K562 (cell line): ENCODE measurements around the gene SNX9. TPM values are rescaled to one million over a fixed set of nuclear protein-coding genes. Genes with fewer than 3 reads are reported as not detected.

ENCODE experiments used
- ARNT ChIP-seq, 2 experiments: fragments of 450-650 bp; IDR thresholded peaks; 2 replicates each; pipeline ENCODE4 v1.6.1; 2016; ENCODE audit warnings: mild to moderate bottlenecking in 1 of 2
- ATF3 ChIP-seq, 2 experiments: fragments of 450-650 bp in 1 of 2; sonication (generic) in 1 of 2; formaldehyde crosslinking in 1 of 2; IDR thresholded peaks in 1 of 2; conservative IDR thresholded peaks in 1 of 2; 2 replicates each; pipeline versions ENCODE4 v1.6.1 to v1.8.1; 2016 to 2023; ENCODE audit warnings: mild to moderate bottlenecking in 2 of 2, moderate library complexity in 2 of 2, inconsistent platforms in 1 of 2, missing genetic modification reagents in 1 of 2
- BCLAF1 ChIP-seq, 2 experiments: fragments of 450-650 bp in 1 of 2; IDR thresholded peaks; 2 replicates each; pipeline ENCODE4 v1.6.1; 2011 to 2017; ENCODE audit warnings: low read depth in 2 of 2, antibody characterized with exemption in 1 of 2, borderline replicate concordance in 1 of 2, low read length in 1 of 2, mild to moderate bottlenecking in 1 of 2, mixed read lengths in 1 of 2; ENCODE audit not compliant: control insufficient read depth in 1 of 2
- BMI1 ChIP-seq: fragments of 150-350 bp; IDR thresholded peaks from 2 replicates; pipeline ENCODE4 v1.6.1; 2014; ENCODE audit warnings: low read length
- C11orf30 ChIP-seq: fragments of 450-650 bp; IDR thresholded peaks from 2 replicates; pipeline ENCODE4 v1.6.1; 2016; ENCODE audit warnings: low read depth, mild to moderate bottlenecking
- MAFF ChIP-seq: IDR thresholded peaks from 2 replicates; pipeline ENCODE4 v1.6.1; 2012; ENCODE audit warnings: low read length, improper control_type of control experiment
- MITF ChIP-seq: IDR thresholded peaks from 2 replicates; pipeline ENCODE4 v1.6.1; 2014; ENCODE audit warnings: antibody characterized with exemption
- PCBP2 ChIP-seq: fragments of 200-400 bp; formaldehyde crosslinking; IDR thresholded peaks from 2 replicates; pipeline ENCODE4 v1.6.1; 2018; ENCODE audit warnings: low read length, low read depth, mild to moderate bottlenecking, moderate library complexity; ENCODE audit not compliant: poor library complexity, severe bottlenecking
- PHF8 ChIP-seq: fragments of 200-600 bp; sonication (generic); IDR thresholded peaks from 2 replicates; pipeline ENCODE4 v1.6.1; 2012; ENCODE audit warnings: mixed run types, mild to moderate bottlenecking, inconsistent platforms, low read length, moderate library complexity, borderline replicate concordance
- RBM17 ChIP-seq: fragments of 200-400 bp; formaldehyde crosslinking; IDR thresholded peaks from 2 replicates; pipeline ENCODE4 v1.6.1; 2017; ENCODE audit warnings: low read depth, mild to moderate bottlenecking, low read length, borderline replicate concordance
- SMARCE1 ChIP-seq: fragments of 450-650 bp; IDR thresholded peaks from 2 replicates; pipeline ENCODE4 v1.7.1; 2016; ENCODE audit warnings: mild to moderate bottlenecking
- ZNF316 ChIP-seq: fragments of 450-650 bp; IDR thresholded peaks from 2 replicates; pipeline ENCODE4 v1.6.1; 2016
- ZNF584 ChIP-seq: fragments of 200-800 bp; sonication (Bioruptor generic); IDR thresholded peaks from 2 replicates; pipeline ENCODE4 v1.6.1; 2016; ENCODE audit warnings: low read depth, mild to moderate bottlenecking, missing genetic modification characterization, missing compliant biosample characterization
- ZNF780A ChIP-seq: fragments of 250-450 bp; sonication (Bioruptor Pico); IDR thresholded peaks from 2 replicates; pipeline ENCODE4 v1.5.0; 2021; ENCODE audit warnings: mild to moderate bottlenecking
- polyA plus RNA-seq, 8 experiments: library from polyadenylated mRNA; depleted of rRNA in 4 of 8; stranded (reverse) in 5 of 8; unstranded in 3 of 8; fragments of >200 nt; fragmentation: Nextera tagmentation in 2 of 8; fragmentation: Illumina TruSeq in 1 of 8; extraction: Ambion mirVana in 2 of 8; extraction: Trizol in 1 of 8; gene quantifications; 2 replicates each; pipeline versions ENCODE4 v1.2.1 to v1.2.3, GENCODE V29; 2011 to 2014; ENCODE audit warnings: inconsistent platforms in 1 of 8, missing spikeins in 1 of 8
- total RNA-seq, 7 experiments: library from RNA; depleted of rRNA in 6 of 7; stranded (reverse); fragments of >200 nt in 6 of 7; fragmentation: Illumina TruSeq in 2 of 7; extraction: Trizol in 2 of 7; gene quantifications; 2 replicates each; pipeline versions ENCODE4 v1.2.1 to v1.2.3, GENCODE V29; 2011 to 2021; ENCODE audit warnings: low replicate concordance in 1 of 7
- TF ChIP-seq, protein P1 (sequence below): fragments of 450-650 bp; IDR thresholded peaks from 2 replicates; pipeline ENCODE4 v1.7.0; 2016; ENCODE audit warnings: borderline replicate concordance
- TF ChIP-seq, protein P2 (sequence below): fragments of 250-450 bp; sonication (Bioruptor Pico); IDR thresholded peaks from 2 replicates; pipeline ENCODE4 v1.8.0; 2021; ENCODE audit warnings: mild to moderate bottlenecking, moderate library complexity

The SNX9 gene
- total and polyA plus RNA-seq, 9 of the 15 experiments (the other 6 are each of a cell fraction or from before 2014, with no cell fraction given), result 6.0 to 81.7 (median 57.1) TPM

DNA sequence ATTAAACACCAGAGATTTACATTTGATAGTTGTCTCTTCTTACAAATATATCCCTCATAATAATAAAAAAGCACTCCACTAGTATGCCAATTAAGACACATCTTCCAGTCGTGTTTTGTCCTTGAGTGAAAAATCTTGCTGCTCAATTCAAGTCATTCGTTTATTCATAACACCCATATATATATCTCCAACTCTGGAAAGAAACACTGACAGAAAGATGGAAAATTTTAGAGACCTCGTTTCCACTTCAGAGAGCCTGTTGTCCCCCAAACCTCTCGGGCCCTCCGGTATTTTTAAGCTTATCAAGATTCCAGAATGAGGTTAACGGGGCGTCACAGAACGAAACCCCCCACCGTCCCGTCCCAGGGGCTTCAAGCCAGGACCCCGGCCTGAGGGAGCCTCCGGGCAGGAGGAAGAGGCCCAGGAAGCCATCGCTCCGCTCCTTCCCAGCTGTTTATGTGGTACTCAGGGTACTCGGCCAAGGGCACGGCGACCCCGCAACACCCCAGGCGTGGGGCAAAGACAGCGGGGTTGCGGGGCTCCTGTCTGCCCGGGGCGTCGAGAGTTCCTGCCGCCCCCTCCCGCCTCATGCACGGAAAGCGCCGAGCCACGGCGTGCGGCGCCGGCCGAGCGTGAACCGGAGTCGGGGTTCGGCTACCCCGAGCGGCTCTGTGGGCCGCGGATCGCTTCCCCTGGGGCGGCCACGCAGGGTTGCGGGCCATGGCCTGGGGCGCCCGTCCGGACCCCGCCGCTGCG, 623 bp upstream of the SNX9 start (continued):
- TF ChIP-seq MITF, result no peak
- TF ChIP-seq MAFF, result no peak
- TF ChIP-seq BMI1, result no peak
- TF ChIP-seq ATF3 (IDR thresholded peaks at IDR 0.05), result no peak
- no peak for TF ChIP-seq ATF3 (CRISPR knock-in tag; conservative IDR thresholded peaks at IDR 0.05)
- TF ChIP-seq, protein P1, sequence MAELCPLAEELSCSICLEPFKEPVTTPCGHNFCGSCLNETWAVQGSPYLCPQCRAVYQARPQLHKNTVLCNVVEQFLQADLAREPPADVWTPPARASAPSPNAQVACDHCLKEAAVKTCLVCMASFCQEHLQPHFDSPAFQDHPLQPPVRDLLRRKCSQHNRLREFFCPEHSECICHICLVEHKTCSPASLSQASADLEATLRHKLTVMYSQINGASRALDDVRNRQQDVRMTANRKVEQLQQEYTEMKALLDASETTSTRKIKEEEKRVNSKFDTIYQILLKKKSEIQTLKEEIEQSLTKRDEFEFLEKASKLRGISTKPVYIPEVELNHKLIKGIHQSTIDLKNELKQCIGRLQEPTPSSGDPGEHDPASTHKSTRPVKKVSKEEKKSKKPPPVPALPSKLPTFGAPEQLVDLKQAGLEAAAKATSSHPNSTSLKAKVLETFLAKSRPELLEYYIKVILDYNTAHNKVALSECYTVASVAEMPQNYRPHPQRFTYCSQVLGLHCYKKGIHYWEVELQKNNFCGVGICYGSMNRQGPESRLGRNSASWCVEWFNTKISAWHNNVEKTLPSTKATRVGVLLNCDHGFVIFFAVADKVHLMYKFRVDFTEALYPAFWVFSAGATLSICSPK, result no peak
- TF ChIP-seq C11orf30, result no peak
- TF ChIP-seq, protein P2, sequence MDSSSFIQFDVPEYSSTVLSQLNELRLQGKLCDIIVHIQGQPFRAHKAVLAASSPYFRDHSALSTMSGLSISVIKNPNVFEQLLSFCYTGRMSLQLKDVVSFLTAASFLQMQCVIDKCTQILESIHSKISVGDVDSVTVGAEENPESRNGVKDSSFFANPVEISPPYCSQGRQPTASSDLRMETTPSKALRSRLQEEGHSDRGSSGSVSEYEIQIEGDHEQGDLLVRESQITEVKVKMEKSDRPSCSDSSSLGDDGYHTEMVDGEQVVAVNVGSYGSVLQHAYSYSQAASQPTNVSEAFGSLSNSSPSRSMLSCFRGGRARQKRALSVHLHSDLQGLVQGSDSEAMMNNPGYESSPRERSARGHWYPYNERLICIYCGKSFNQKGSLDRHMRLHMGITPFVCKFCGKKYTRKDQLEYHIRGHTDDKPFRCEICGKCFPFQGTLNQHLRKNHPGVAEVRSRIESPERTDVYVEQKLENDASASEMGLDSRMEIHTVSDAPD, result no peak
- no peak for TF ChIP-seq RBM17
- no peak for TF ChIP-seq ZNF316
- TF ChIP-seq BCLAF1 (IDR thresholded peaks at IDR 0.05; ENCODE audit: borderline replicate concordance in 1 of 2, control insufficient read depth in 1 of 2, low read depth in 2 of 2, low read length in 1 of 2), result no peak
- no peak for TF ChIP-seq PCBP2
- no peak for TF ChIP-seq ZNF584 (CRISPR knock-in tag)
- TF ChIP-seq ARNT (IDR thresholded peaks at IDR 0.05), result 0 out of 4 replicates have a peak, but pooled peaks of 1 of the 2 experiments have one; percentile 31
- TF ChIP-seq PHF8, result peak; percentile 46; the same call in 1 of the 2 replicates
- TF ChIP-seq SMARCE1, result 0 out of 2 replicates have a peak, but pooled peaks have one; percentile 26
- no peak for TF ChIP-seq ZNF780A (CRISPR knock-in tag)
